B cell (primary cell): Measurements from ENCODE around the gene ARL4C. TPM values are rescaled to one million over a fixed set of nuclear protein-coding genes. Genes with fewer than 3 reads are reported as not detected.

Source experiments
- ATAC-seq: fragments of 200-7000 bp; cut with Tn5 transposase; one replicate; pipeline ENCODE4 v1.10.0; 2021; ENCODE audit warnings: low read depth, mild to moderate bottlenecking, moderate number of reproducible peaks, moderate library complexity
- CTCF ChIA-PET: fragments of 350-600 bp; sonication (Branson Sonifier 250); formaldehyde crosslinking; loops from one replicate; lab custom pipeline; 2021; ENCODE audit warnings: antibody characterized with exemption, inconsistent platforms; lab: Charles Lee
- POLR2A ChIA-PET: fragments of 350-600 bp; sonication (Branson Sonifier 250); formaldehyde crosslinking; loops from one replicate; lab custom pipeline; 2021; ENCODE audit warnings: antibody characterized with exemption; lab: Charles Lee
- DNase-seq: peaks from one replicate; pipeline ENCODE4 v3.0.0; 2013
- H2AFZ ChIP-seq: 2 replicates; pipeline ENCODE4 v1.6.1; 2012; ENCODE audit warnings: mild to moderate bottlenecking, low read depth, low read length; ENCODE audit not compliant: insufficient read depth, poor library complexity, severe bottlenecking
- H3K27ac ChIP-seq, 2 donors: 1 replicate in 1 of 2; 2 replicates in 1 of 2; pipeline ENCODE4 v1.5.1; 2012 to 2013; ENCODE audit warnings: low read length in 2 of 2, mild to moderate bottlenecking in 2 of 2, moderate library complexity in 1 of 2
- H3K27me3 ChIP-seq, 4 experiments: fragments of 200-600 bp in 1 of 4; sonication (generic) in 1 of 4; replicated peaks in 1 of 4; 1 replicate in 2 of 4; 2 replicates in 2 of 4; pipeline versions ENCODE4 v1.6.1 to v1.7.0; 2013 to 2016; ENCODE audit warnings: low read length in 3 of 4, mild to moderate bottlenecking in 2 of 4, mixed read lengths in 1 of 4, moderate library complexity in 1 of 4; ENCODE audit not compliant: insufficient read depth in 4 of 4, control insufficient read depth in 3 of 4; ENCODE audit errors: control extremely low read depth in 1 of 4
- H3K36me3 ChIP-seq, 2 experiments: replicated peaks in 1 of 2; 1 replicate in 1 of 2; 2 replicates in 1 of 2; pipeline versions ENCODE4 v1.6.1 to v1.7.1; 2013; ENCODE audit warnings: low read length in 1 of 2; ENCODE audit not compliant: insufficient read depth in 2 of 2, control insufficient read depth in 1 of 2; ENCODE audit errors: control extremely low read depth in 1 of 2, extremely low read depth in 1 of 2
- H3K4me1 ChIP-seq, 2 donors: fragments of 200-600 bp in 1 of 2; sonication (generic) in 1 of 2; 1 replicate in 1 of 2; 2 replicates in 1 of 2; pipeline versions ENCODE4 v1.5.1 to v1.6.1; 2013 to 2017; ENCODE audit warnings: low read length in 2 of 2; ENCODE audit not compliant: control insufficient read depth in 2 of 2, insufficient read depth in 2 of 2
- H3K4me2 ChIP-seq: replicated peaks from 2 replicates; pipeline ENCODE3; 2012; ENCODE audit warnings: mild to moderate bottlenecking, low read depth, low read length; ENCODE audit not compliant: poor library complexity, severe bottlenecking
- H3K4me3 ChIP-seq, 5 experiments: fragments of 200-600 bp in 1 of 5; sonication (generic) in 1 of 5; 1 replicate in 3 of 5; 2 replicates in 2 of 5; pipeline versions ENCODE4 v1.5.1 to v1.7.0; 2011 to 2016; ENCODE audit warnings: low read length in 4 of 5, mild to moderate bottlenecking in 4 of 5, low read depth in 2 of 5, control low read depth in 1 of 5, moderate library complexity in 1 of 5; ENCODE audit not compliant: insufficient read depth in 1 of 5; ENCODE audit errors: control extremely low read depth in 1 of 5, extremely low read depth in 1 of 5
- H3K79me2 ChIP-seq: fragments of 200-600 bp; sonication (generic); one replicate; pipeline ENCODE4 v1.6.0; 2016; ENCODE audit warnings: low read length; ENCODE audit not compliant: control insufficient read depth, insufficient read depth
- H3K9ac ChIP-seq: fragments of 200-600 bp; sonication (generic); 2 replicates; pipeline ENCODE4 v1.6.1; 2017; ENCODE audit warnings: mild to moderate bottlenecking, low read length, moderate library complexity
- H3K9me3 ChIP-seq, 3 donors: one replicate each; pipeline versions ENCODE4 v1.6.1 to v1.7.1; 2013; ENCODE audit warnings: low read length in 2 of 3; ENCODE audit not compliant: control insufficient read depth in 2 of 3, insufficient read depth in 1 of 3; ENCODE audit errors: control extremely low read depth in 1 of 3
- H4K20me1 ChIP-seq: 2 replicates; pipeline ENCODE4 v1.6.0; 2012; ENCODE audit warnings: mild to moderate bottlenecking, low read length; ENCODE audit not compliant: insufficient read depth, control insufficient read depth, poor library complexity, severe bottlenecking
- H3K27ac Mint-ChIP-seq: one replicate; pipeline ENCODE4 v1.8.0; 2021; ENCODE audit warnings: mixed read lengths
- H3K27me3 Mint-ChIP-seq: one replicate; pipeline ENCODE4 v1.8.0; 2021; ENCODE audit warnings: mixed read lengths
- H3K4me1 Mint-ChIP-seq: one replicate; pipeline ENCODE4 v1.8.0; 2021; ENCODE audit warnings: mixed read lengths
- H3K4me3 Mint-ChIP-seq: one replicate; pipeline ENCODE4 v1.8.0; 2021; ENCODE audit warnings: mixed read lengths
- H3K9me3 Mint-ChIP-seq: one replicate; pipeline ENCODE4 v1.8.0; 2022; ENCODE audit warnings: mixed read lengths; ENCODE audit not compliant: insufficient read depth
- EZH2 ChIP-seq: IDR thresholded peaks from 2 replicates; pipeline ENCODE4 v1.6.1; 2012; ENCODE audit warnings: borderline replicate concordance, low read depth, mild to moderate bottlenecking, moderate library complexity, low read length; ENCODE audit not compliant: insufficient read depth, poor library complexity, severe bottlenecking
- whole genome bisulfite sequencing: methylation state at CpG from one replicate; pipeline ENCODE4 v1.1.5; 2013; ENCODE audit warnings: missing lambda C conversion rate; ENCODE audit not compliant: insufficient coverage; 5-methylcytosine and 5-hydroxymethylcytosine counted together
- intact Hi-C: fragments of 100-400 bp; cut with micrococcal nuclease; formaldehyde crosslinking; loops from one replicate; pipeline ENCODE4 v1.10.0; 2022
- polyA plus RNA-seq: library from polyadenylated mRNA; depleted of rRNA; stranded (reverse); fragments of >200 nt; gene quantifications from 2 replicates; pipeline ENCODE4 v1.2.3, GENCODE V29; 2012
- total RNA-seq, 2 donors: library from RNA; stranded (reverse); fragments of 120-200 nt in 1 of 2; gene quantifications; 1 replicate in 1 of 2; 2 replicates in 1 of 2; pipeline versions ENCODE4 v1.2.3 to v1.2.4, GENCODE V29; 2013 to 2022
- TF ChIP-seq, protein P1 (sequence below): fragments of 200-600 bp; IDR thresholded peaks from one replicate; pipeline ENCODE4 v1.8.0; 2022; ENCODE audit warnings: antibody characterized with exemption, mild to moderate bottlenecking

The ARL4C gene
- total and polyA plus RNA-seq, 2 donors (not counting 1 experiment from before 2014, with no cell fraction given), result 20.2 to 22.5 TPM

- Histone ChIP-seq H3K79me2 (no peaks in the 10 kb centered on the region), H3K27me3 (no peaks in the 10 kb centered on the region), H2AFZ (no peak overlapping the region), H3K4me2 (no peak overlapping the region), H3K4me1 (peaks cover 21 to 28% of the 10 kb centered on the region in 2 donors), H3K36me3 (no peaks in the 10 kb centered on the region), H3K4me3 (no peak overlapping the region), H3K9me3 (peaks cover 0 to 7% (median 0%) of the 10 kb centered on the region in 3 donors), H3K27ac (no peak overlapping the region), H4K20me1 (peaks cover 4% of the 10 kb centered on the region), H3K9ac (no peak overlapping the region)
- Mint-ChIP-seq H3K27ac (no peak overlapping the region), H3K27me3 (peaks cover 3% of the 10 kb centered on the region), H3K4me1 (peaks cover 28% of the 10 kb centered on the region), H3K4me3 (no peak overlapping the region), H3K9me3 (no peaks in the 10 kb centered on the region)
- POLR2A ChIA-PET, result no interaction called here
- TF ChIP-seq, protein P1, sequence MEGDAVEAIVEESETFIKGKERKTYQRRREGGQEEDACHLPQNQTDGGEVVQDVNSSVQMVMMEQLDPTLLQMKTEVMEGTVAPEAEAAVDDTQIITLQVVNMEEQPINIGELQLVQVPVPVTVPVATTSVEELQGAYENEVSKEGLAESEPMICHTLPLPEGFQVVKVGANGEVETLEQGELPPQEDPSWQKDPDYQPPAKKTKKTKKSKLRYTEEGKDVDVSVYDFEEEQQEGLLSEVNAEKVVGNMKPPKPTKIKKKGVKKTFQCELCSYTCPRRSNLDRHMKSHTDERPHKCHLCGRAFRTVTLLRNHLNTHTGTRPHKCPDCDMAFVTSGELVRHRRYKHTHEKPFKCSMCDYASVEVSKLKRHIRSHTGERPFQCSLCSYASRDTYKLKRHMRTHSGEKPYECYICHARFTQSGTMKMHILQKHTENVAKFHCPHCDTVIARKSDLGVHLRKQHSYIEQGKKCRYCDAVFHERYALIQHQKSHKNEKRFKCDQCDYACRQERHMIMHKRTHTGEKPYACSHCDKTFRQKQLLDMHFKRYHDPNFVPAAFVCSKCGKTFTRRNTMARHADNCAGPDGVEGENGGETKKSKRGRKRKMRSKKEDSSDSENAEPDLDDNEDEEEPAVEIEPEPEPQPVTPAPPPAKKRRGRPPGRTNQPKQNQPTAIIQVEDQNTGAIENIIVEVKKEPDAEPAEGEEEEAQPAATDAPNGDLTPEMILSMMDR, result no peak
- no peak for TF ChIP-seq EZH2
- WGBS, result 95% methylated on average over 9 of the region's 9 CpGs
- CTCF ChIA-PET, result no interaction called here
- ATAC-seq (no peak), DNase-seq (no peak)
- intact Hi-C loops, result no loop called here
These were observed 17.4 kb downstream of the ARL4C start for GRCh38 chr2:234479465-234479864.

DNA sequence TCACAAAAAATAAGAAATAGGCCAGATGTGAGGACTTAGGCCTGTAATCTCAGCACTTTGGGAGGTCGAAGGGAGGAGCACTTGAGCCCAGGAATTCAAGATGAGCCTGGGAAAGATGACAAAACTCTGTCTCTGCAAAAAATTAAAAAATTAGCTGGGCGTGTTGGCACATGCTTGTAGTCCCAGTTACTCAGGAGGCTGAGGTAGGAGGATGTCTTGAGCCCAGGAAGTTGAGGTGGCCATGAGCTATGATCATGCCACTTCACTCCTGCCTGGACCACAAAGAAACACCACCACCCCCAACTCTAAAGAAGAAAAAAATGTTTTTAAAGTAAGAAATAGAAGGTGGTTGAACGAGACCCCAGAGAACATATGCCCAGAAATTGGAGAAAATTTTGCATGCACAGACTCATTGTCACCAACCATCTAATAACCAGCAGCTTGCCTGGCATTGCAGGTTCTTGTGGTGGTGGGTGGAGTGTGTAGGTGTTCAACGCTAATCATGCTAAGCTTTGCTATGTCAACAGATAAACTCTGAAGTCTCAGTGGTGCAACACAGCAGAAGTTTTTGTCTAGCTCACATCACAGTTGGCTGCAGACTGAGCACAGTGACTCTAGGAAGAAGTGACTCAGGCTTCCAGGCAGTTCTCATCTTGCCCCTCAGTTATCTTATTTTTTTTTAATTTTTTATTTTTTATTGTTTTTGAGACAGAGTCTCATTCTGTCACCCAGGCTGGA, 18.6 kb downstream of the ARL4C start:
- TF ChIP-seq, protein P1, result no peak
- no peak for TF ChIP-seq EZH2
- Histone ChIP-seq H3K4me3 (no peak overlapping the region), H3K79me2 (no peaks in the 10 kb centered on the region), H3K27ac (no peak overlapping the region), H3K36me3 (no peaks in the 10 kb centered on the region), H4K20me1 (no peaks in the 10 kb centered on the region), H3K27me3 (no peaks in the 10 kb centered on the region), H3K4me2 (no peak overlapping the region), H3K9me3 (peaks cover 0 to 13% (median 0%) of the 10 kb centered on the region in 3 donors), H3K4me1 (peaks cover 10 to 16% of the 10 kb centered on the region in 2 donors), H3K9ac (no peak overlapping the region), H2AFZ (no peak overlapping the region)
- no peak overlapping the region for H3K4me3 Mint-ChIP-seq
- WGBS, result 100% methylated on average over 1 of the region's 4 CpGs
- intact Hi-C loops, result no loop called here
- H3K9me3 Mint-ChIP-seq, result no peaks in the 10 kb centered on the region
- no peak overlapping the region for H3K27ac Mint-ChIP-seq
- no peak for DNase-seq
- CTCF ChIA-PET, result no interaction called here
- peaks cover 3% of the 10 kb centered on the region for H3K27me3 Mint-ChIP-seq
- POLR2A ChIA-PET, result no interaction called here
- ATAC-seq, result no peak
- peaks cover 16% of the 10 kb centered on the region for H3K4me1 Mint-ChIP-seq
